ENCODE measurements around the gene SYNE1. TPM values are rescaled to one million over a fixed set of nuclear protein-coding genes. Genes with fewer than 3 reads are reported as not detected.

The SYNE1 gene
- total and polyA plus RNA-seq, 2 experiments from 2014 or later = 17.6 to 59.9 TPM

DNA sequence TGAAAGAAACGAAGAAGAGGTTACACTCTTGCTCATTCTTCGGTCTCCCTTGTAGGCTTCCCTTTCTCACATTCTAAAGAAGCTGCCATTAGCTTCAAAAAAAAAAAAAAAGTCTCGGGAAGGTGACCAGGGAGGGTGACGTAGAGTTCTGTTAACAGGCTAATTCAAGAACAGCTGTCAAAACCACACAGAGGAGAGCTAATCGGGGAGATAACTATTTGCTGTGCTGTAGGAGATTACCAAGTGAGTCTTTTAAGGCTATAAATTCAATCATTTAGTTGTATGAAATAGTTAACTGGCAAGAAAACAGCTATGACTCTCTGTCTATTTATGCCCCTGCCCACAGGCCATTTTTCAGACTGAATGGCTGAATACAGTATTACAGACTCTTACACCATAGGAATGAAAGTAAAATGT, 256.8 kb downstream of the SYNE1 start:
- Histone ChIP-seq H3K9me3 (ENCODE audit: low read depth) (no peaks in the 10 kb centered on the region), H3K4me2 (peak overlapping the region; percentile 77), H3K27me3 (no peaks in the 10 kb centered on the region), H3K4me1 (ENCODE audit: insufficient read depth) (peaks cover 4% of the 10 kb centered on the region), H3K79me2 (peaks cover 37% of the 10 kb centered on the region), H2AFZ (peak overlapping the region; percentile 39), H4K20me1 (ENCODE audit: insufficient read depth, poor library complexity, severe bottlenecking) (no peaks in the 10 kb centered on the region), H3K36me3 (replicated peaks; ENCODE audit: insufficient read depth, low read depth) (no peaks in the 10 kb centered on the region), H3K9me2 (replicated peaks; ENCODE audit: insufficient read depth) (no peaks in the 10 kb centered on the region), H3K27ac (peak overlapping the region; percentile 96), H3K4me3 (peak overlapping the region; percentile 33)
- 11% methylated on average over 5 of the region's 5 CpGs for WGBS (ENCODE audit: low lambda C conversion rate, missing lambda C conversion rate)
- DNase-seq (ENCODE audit: low spot score) = peak; percentile 60
- TF ChIP-seq CTCF (IDR thresholded peaks at IDR 0.05; ENCODE audit: poor library complexity) (no peak), EZH2 (IDR thresholded peaks at IDR 0.05; ENCODE audit: borderline replicate concordance) (no peak), EZH2phosphoT487 (IDR thresholded peaks at IDR 0.05; ENCODE audit: low read depth, severe bottlenecking, unreplicated experiment) (no peak)

- Histone ChIP-seq H3K27ac (peak overlapping the region; percentile 96), H3K4me3 (peak overlapping the region; percentile 33), H3K36me3 (replicated peaks; ENCODE audit: insufficient read depth, low read depth) (no peaks in the 10 kb centered on the region), H3K9me3 (ENCODE audit: low read depth) (no peaks in the 10 kb centered on the region), H3K4me1 (ENCODE audit: insufficient read depth) (peaks cover 4% of the 10 kb centered on the region), H3K4me2 (peak overlapping the region; percentile 77), H3K9me2 (replicated peaks; ENCODE audit: insufficient read depth) (no peaks in the 10 kb centered on the region), H3K27me3 (no peaks in the 10 kb centered on the region), H3K79me2 (peaks cover 37% of the 10 kb centered on the region), H4K20me1 (ENCODE audit: insufficient read depth, poor library complexity, severe bottlenecking) (no peaks in the 10 kb centered on the region), H2AFZ (no peak overlapping the region)
- no peak for TF ChIP-seq EZH2phosphoT487 (IDR thresholded peaks at IDR 0.05; ENCODE audit: low read depth, severe bottlenecking, unreplicated experiment)
- no peak for TF ChIP-seq CTCF (IDR thresholded peaks at IDR 0.05; ENCODE audit: poor library complexity)
- TF ChIP-seq EZH2 (IDR thresholded peaks at IDR 0.05; ENCODE audit: borderline replicate concordance) = no peak
- DNase-seq (ENCODE audit: low spot score) = no peak
Measured at GRCh38 chr6:152379423-152379822, 257.7 kb downstream of the SYNE1 start.

GRCh38 chr6:152378169-152378568, 259.0 kb downstream of the SYNE1 start:
- TF ChIP-seq EZH2phosphoT487 (IDR thresholded peaks at IDR 0.05; ENCODE audit: low read depth, severe bottlenecking, unreplicated experiment) = no peak
- TF ChIP-seq CTCF (IDR thresholded peaks at IDR 0.05; ENCODE audit: poor library complexity) = no peak
- no peak for TF ChIP-seq EZH2 (IDR thresholded peaks at IDR 0.05; ENCODE audit: borderline replicate concordance)
- no peak for DNase-seq (ENCODE audit: low spot score)
- H2AFZ ChIP-seq = no peak overlapping the region
- no peaks in the 10 kb centered on the region for H3K9me3 ChIP-seq (ENCODE audit: low read depth)
- H3K79me2 ChIP-seq = peaks cover 37% of the 10 kb centered on the region
- no peaks in the 10 kb centered on the region for H3K27me3 ChIP-seq
- H3K4me1 ChIP-seq (ENCODE audit: insufficient read depth) = peaks cover 4% of the 10 kb centered on the region
- H4K20me1 ChIP-seq (ENCODE audit: insufficient read depth, poor library complexity, severe bottlenecking) = no peaks in the 10 kb centered on the region
- no peaks in the 10 kb centered on the region for H3K9me2 ChIP-seq (replicated peaks; ENCODE audit: insufficient read depth)
- peak overlapping the region; percentile 77 for H3K4me2 ChIP-seq
- no peaks in the 10 kb centered on the region for H3K36me3 ChIP-seq (replicated peaks; ENCODE audit: insufficient read depth, low read depth)
- H3K27ac ChIP-seq = peak overlapping the region; percentile 2
- no peak overlapping the region for H3K4me3 ChIP-seq
- 70% methylated on average over 4 of the region's 4 CpGs for WGBS (ENCODE audit: low lambda C conversion rate, missing lambda C conversion rate)

- H2AFZ ChIP-seq = no peak overlapping the region
- no peak for TF ChIP-seq EZH2phosphoT487 (IDR thresholded peaks at IDR 0.05; ENCODE audit: low read depth, severe bottlenecking, unreplicated experiment)
- no peak for TF ChIP-seq CTCF (IDR thresholded peaks at IDR 0.05; ENCODE audit: poor library complexity)
- no peak for TF ChIP-seq EZH2 (IDR thresholded peaks at IDR 0.05; ENCODE audit: borderline replicate concordance)
- no peaks in the 10 kb centered on the region for H3K27me3 ChIP-seq
- no peak overlapping the region for H3K27ac ChIP-seq
- H3K4me3 ChIP-seq = no peak overlapping the region
- peaks cover 37% of the 10 kb centered on the region for H3K79me2 ChIP-seq
- no peaks in the 10 kb centered on the region for H3K9me2 ChIP-seq (replicated peaks; ENCODE audit: insufficient read depth)
- no peaks in the 10 kb centered on the region for H3K4me1 ChIP-seq (ENCODE audit: insufficient read depth)
- 97% methylated on average over 6 of the region's 6 CpGs for WGBS (ENCODE audit: low lambda C conversion rate, missing lambda C conversion rate)
- no peaks in the 10 kb centered on the region for H3K36me3 ChIP-seq (replicated peaks; ENCODE audit: insufficient read depth, low read depth)
- DNase-seq (ENCODE audit: low spot score) = no peak
- no peak overlapping the region for H3K4me2 ChIP-seq
- no peaks in the 10 kb centered on the region for H3K9me3 ChIP-seq (ENCODE audit: low read depth)
- H4K20me1 ChIP-seq (ENCODE audit: insufficient read depth, poor library complexity, severe bottlenecking) = no peaks in the 10 kb centered on the region
Measured at GRCh38 chr6:152375197-152375596, 262.0 kb downstream of the SYNE1 start.
